Measurements from ENCODE around the gene NXT1. TPM values are rescaled to one million over a fixed set of nuclear protein-coding genes. Genes with fewer than 3 reads are reported as not detected.

Gene NXT1
- total and polyA plus RNA-seq, 2 experiments from 2014 or later: 30.2 to 34.4 TPM

DNA sequence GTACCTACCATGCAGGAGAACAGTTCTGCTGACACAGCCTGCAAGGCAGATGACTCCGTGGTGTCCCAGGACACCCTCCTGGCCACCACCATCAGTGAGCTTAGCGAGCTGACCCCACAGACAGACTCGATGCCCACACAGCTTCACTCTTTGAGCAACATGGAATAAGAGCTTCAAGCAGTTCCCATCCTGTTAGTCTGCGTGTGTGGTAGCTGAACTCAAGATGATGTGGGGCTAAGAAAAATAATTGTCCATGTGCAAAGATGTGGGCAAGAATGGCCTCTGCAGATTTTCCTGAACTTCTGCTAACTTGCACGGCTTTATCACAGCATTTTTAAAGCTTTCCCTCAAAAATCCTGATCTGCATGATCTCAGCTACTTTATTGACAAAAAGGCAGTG is 19.7 kb downstream of the NXT1 start:
- peaks cover 3% of the 10 kb centered on the region for H3K27me3 Mint-ChIP-seq (ENCODE audit: insufficient read depth, low read depth, poor library complexity)
- H3K36me3 Mint-ChIP-seq (ENCODE audit: low read depth): peaks cover 61% of the 10 kb centered on the region
- Histone ChIP-seq H3K9me2 (ENCODE audit: insufficient read depth) (no peaks in the 10 kb centered on the region), H3K4me3 (no peak overlapping the region), H2AFZ (no peak overlapping the region), H3K27ac (ENCODE audit: low read depth) (no peak overlapping the region), H4K20me1 (replicated peaks; ENCODE audit: insufficient read depth) (peaks cover 28% of the 10 kb centered on the region), H3F3A (replicated peaks; ENCODE audit: low read depth) (no peaks in the 10 kb centered on the region), H3K4me1 (ENCODE audit: insufficient read depth) (peaks cover 4% of the 10 kb centered on the region; the same call in 1 of the 2 replicates), H3K36me3 (ENCODE audit: insufficient read depth) (peaks cover 14% of the 10 kb centered on the region; the same call in 1 of the 2 replicates), H3K79me2 (replicated peaks; ENCODE audit: insufficient read depth) (peaks cover 31% of the 10 kb centered on the region), H3K4me2 (no peak overlapping the region), H3K27me3 (ENCODE audit: insufficient read depth) (no peaks in the 10 kb centered on the region)
- H3K4me1 Mint-ChIP-seq: peaks cover 6% of the 10 kb centered on the region; the same call in 2 of the 3 replicates
- H3K27ac Mint-ChIP-seq: no peak overlapping the region
- ATAC-seq: no peak
- TF ChIP-seq, protein P1, sequence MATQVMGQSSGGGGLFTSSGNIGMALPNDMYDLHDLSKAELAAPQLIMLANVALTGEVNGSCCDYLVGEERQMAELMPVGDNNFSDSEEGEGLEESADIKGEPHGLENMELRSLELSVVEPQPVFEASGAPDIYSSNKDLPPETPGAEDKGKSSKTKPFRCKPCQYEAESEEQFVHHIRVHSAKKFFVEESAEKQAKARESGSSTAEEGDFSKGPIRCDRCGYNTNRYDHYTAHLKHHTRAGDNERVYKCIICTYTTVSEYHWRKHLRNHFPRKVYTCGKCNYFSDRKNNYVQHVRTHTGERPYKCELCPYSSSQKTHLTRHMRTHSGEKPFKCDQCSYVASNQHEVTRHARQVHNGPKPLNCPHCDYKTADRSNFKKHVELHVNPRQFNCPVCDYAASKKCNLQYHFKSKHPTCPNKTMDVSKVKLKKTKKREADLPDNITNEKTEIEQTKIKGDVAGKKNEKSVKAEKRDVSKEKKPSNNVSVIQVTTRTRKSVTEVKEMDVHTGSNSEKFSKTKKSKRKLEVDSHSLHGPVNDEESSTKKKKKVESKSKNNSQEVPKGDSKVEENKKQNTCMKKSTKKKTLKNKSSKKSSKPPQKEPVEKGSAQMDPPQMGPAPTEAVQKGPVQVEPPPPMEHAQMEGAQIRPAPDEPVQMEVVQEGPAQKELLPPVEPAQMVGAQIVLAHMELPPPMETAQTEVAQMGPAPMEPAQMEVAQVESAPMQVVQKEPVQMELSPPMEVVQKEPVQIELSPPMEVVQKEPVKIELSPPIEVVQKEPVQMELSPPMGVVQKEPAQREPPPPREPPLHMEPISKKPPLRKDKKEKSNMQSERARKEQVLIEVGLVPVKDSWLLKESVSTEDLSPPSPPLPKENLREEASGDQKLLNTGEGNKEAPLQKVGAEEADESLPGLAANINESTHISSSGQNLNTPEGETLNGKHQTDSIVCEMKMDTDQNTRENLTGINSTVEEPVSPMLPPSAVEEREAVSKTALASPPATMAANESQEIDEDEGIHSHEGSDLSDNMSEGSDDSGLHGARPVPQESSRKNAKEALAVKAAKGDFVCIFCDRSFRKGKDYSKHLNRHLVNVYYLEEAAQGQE (IDR thresholded peaks at IDR 0.05; ENCODE audit: unreplicated experiment): no peak
- TF ChIP-seq STAT1 (IDR thresholded peaks at IDR 0.05; ENCODE audit: unreplicated experiment): no peak
- TF ChIP-seq, protein P2, sequence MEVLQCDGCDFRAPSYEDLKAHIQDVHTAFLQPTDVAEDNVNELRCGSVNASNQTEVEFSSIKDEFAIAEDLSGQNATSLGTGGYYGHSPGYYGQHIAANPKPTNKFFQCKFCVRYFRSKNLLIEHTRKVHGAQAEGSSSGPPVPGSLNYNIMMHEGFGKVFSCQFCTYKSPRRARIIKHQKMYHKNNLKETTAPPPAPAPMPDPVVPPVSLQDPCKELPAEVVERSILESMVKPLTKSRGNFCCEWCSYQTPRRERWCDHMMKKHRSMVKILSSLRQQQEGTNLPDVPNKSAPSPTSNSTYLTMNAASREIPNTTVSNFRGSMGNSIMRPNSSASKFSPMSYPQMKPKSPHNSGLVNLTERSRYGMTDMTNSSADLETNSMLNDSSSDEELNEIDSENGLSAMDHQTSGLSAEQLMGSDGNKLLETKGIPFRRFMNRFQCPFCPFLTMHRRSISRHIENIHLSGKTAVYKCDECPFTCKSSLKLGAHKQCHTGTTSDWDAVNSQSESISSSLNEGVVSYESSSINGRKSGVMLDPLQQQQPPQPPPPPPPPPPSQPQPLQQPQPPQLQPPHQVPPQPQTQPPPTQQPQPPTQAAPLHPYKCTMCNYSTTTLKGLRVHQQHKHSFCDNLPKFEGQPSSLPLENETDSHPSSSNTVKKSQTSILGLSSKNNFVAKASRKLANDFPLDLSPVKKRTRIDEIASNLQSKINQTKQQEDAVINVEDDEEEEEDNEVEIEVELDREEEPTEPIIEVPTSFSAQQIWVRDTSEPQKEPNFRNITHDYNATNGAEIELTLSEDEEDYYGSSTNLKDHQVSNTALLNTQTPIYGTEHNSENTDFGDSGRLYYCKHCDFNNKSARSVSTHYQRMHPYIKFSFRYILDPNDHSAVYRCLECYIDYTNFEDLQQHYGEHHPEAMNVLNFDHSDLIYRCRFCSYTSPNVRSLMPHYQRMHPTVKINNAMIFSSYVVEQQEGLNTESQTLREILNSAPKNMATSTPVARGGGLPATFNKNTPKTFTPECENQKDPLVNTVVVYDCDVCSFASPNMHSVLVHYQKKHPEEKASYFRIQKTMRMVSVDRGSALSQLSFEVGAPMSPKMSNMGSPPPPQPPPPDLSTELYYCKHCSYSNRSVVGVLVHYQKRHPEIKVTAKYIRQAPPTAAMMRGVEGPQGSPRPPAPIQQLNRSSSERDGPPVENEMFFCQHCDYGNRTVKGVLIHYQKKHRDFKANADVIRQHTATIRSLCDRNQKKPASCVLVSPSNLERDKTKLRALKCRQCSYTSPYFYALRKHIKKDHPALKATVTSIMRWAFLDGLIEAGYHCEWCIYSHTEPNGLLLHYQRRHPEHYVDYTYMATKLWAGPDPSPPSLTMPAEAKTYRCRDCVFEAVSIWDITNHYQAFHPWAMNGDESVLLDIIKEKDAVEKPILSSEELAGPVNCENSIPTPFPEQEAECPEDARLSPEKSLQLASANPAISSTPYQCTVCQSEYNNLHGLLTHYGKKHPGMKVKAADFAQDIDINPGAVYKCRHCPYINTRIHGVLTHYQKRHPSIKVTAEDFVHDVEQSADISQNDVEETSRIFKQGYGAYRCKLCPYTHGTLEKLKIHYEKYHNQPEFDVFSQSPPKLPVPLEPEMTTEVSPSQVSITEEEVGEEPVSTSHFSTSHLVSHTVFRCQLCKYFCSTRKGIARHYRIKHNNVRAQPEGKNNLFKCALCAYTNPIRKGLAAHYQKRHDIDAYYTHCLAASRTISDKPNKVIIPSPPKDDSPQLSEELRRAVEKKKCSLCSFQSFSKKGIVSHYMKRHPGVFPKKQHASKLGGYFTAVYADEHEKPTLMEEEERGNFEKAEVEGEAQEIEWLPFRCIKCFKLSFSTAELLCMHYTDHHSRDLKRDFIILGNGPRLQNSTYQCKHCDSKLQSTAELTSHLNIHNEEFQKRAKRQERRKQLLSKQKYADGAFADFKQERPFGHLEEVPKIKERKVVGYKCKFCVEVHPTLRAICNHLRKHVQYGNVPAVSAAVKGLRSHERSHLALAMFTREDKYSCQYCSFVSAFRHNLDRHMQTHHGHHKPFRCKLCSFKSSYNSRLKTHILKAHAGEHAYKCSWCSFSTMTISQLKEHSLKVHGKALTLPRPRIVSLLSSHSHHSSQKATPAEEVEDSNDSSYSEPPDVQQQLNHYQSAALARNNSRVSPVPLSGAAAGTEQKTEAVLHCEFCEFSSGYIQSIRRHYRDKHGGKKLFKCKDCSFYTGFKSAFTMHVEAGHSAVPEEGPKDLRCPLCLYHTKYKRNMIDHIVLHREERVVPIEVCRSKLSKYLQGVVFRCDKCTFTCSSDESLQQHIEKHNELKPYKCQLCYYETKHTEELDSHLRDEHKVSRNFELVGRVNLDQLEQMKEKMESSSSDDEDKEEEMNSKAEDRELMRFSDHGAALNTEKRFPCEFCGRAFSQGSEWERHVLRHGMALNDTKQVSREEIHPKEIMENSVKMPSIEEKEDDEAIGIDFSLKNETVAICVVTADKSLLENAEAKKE (CRISPR knock-in tag; IDR thresholded peaks at IDR 0.05): no peak
- TF ChIP-seq ZNF331 (CRISPR knock-in tag; IDR thresholded peaks at IDR 0.05; ENCODE audit: low read depth): no peak
- no peak for TF ChIP-seq ZNF114 (CRISPR knock-in tag; IDR thresholded peaks at IDR 0.05)
- TF ChIP-seq, protein P3, sequence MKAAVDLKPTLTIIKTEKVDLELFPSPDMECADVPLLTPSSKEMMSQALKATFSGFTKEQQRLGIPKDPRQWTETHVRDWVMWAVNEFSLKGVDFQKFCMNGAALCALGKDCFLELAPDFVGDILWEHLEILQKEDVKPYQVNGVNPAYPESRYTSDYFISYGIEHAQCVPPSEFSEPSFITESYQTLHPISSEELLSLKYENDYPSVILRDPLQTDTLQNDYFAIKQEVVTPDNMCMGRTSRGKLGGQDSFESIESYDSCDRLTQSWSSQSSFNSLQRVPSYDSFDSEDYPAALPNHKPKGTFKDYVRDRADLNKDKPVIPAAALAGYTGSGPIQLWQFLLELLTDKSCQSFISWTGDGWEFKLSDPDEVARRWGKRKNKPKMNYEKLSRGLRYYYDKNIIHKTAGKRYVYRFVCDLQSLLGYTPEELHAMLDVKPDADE (IDR thresholded peaks at IDR 0.05): no peak
- TF ChIP-seq EZH2 (IDR thresholded peaks at IDR 0.05; ENCODE audit: low read depth, unreplicated experiment): no peak
- TF ChIP-seq, protein P4, sequence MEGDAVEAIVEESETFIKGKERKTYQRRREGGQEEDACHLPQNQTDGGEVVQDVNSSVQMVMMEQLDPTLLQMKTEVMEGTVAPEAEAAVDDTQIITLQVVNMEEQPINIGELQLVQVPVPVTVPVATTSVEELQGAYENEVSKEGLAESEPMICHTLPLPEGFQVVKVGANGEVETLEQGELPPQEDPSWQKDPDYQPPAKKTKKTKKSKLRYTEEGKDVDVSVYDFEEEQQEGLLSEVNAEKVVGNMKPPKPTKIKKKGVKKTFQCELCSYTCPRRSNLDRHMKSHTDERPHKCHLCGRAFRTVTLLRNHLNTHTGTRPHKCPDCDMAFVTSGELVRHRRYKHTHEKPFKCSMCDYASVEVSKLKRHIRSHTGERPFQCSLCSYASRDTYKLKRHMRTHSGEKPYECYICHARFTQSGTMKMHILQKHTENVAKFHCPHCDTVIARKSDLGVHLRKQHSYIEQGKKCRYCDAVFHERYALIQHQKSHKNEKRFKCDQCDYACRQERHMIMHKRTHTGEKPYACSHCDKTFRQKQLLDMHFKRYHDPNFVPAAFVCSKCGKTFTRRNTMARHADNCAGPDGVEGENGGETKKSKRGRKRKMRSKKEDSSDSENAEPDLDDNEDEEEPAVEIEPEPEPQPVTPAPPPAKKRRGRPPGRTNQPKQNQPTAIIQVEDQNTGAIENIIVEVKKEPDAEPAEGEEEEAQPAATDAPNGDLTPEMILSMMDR (conservative IDR thresholded peaks at IDR 0.05; ENCODE audit: low read depth in 2 of 2): no peak
- TF ChIP-seq POLR2AphosphoS5 (IDR thresholded peaks at IDR 0.05; ENCODE audit: low read depth): no peak
- no peak for TF ChIP-seq JUNB (IDR thresholded peaks at IDR 0.05; ENCODE audit: unreplicated experiment)
- no peak for TF ChIP-seq EZH2phosphoT487 (IDR thresholded peaks at IDR 0.05; ENCODE audit: unreplicated experiment)
- TF ChIP-seq NANOG (IDR thresholded peaks at IDR 0.05; ENCODE audit: borderline replicate concordance): no peak
- no peak for TF ChIP-seq CREB1 (CRISPR knock-in tag; IDR thresholded peaks at IDR 0.05; ENCODE audit: low read depth)
- no peak for DNase-seq (ENCODE audit: low spot score)
- H3K9me3 Mint-ChIP-seq: no peaks in the 10 kb centered on the region
- H3K4me3 Mint-ChIP-seq: no peak overlapping the region

Data from GM23338 (cell line).